Activated CD4-positive, alpha-beta T cell treated with anti-CD3 and anti-CD28 coated beads, Interleukin-2, amount 50 U/mL, for 16 hours (primary cell): Measurements from ENCODE around the gene AASS.

Experiments used
- DNase-seq: peaks from one replicate; pipeline ENCODE4 v3.0.0-alpha.2; 2020

Gene AASS

GRCh38 chr7:122103064-122103463 lies 41.0 kb downstream of the AASS start:
- no peak for DNase-seq

DNA sequence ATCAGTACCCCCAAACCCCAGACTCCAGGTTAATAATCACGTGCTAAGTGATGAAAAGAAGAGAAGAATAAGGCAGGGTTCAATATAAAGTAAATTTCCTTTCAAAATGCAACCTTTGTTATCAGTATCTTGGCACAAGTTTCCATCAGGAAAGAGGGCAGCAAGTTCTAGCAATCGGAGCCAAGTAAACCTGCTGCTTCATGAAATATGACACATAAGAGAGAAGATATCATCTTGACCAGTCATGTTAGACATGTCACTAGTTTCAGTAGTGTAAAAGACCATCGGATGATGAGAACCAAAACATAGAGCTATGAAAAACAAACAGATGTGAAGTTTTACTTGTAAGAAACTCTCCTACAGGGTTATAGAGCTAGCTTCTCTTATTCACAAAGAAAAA lies 44.0 kb downstream of the AASS start:
- DNase-seq, result no peak

- DNase-seq, result no peak
Observed at GRCh38 chr7:122095642-122096041, 48.4 kb downstream of the AASS start.

DNA sequence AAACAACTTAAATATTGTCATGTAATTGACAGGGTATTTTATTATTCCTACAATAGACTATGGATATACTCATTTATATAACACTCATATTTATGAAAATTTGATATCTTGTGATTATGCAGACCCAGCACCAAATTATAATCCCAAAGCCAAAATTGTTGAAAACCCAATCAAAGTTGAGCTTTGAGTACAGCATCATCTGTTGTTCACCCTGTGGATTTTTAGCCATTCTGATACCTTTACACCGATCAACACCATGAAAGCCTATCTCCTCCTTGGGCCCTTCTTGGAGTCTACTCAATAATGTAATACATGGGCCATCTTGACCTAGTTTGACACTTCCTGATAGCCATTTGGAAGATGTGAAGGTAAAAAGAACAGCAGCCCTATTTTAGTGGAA lies 49.5 kb downstream of the AASS start:
- no peak for DNase-seq

DNA sequence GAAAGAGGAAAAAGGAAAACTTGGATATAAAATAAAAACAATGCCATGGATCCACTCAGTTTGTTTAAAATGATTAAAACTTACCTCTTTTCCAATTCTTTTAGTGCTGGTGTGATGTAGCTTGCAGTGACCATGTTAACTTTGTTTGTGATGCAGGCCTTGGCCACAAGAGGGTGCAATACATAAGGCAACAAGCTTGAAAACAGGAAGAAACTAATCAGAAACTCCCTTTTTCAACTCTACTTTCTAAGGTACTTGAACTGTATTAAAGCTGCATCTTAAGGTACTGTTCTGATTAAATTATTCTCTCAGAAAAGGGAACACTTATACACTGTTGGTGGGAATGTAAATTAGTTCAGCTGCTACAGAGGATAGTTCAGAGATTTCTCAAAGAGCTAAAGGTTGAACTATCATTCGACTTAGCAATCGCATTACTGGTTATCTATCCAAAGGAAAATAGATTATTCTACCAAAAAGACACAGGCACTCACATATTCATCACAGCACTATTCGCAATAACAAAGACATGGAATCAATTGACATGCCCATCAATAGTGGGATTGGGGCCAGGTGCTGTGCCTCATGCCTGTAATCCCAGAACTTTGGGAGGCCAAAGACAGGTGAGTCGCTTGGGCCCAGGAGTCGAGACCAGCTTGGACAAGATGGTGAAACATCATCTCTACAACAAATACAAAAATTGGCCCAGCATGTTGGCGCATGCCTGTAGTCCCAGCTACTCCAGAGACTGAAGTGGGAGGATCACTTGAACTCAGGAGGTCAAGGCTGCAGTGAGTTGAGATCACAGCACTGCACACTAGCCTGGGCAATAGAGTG lies 50.9 kb downstream of the AASS start:
- peak; percentile 62 for DNase-seq

DNA sequence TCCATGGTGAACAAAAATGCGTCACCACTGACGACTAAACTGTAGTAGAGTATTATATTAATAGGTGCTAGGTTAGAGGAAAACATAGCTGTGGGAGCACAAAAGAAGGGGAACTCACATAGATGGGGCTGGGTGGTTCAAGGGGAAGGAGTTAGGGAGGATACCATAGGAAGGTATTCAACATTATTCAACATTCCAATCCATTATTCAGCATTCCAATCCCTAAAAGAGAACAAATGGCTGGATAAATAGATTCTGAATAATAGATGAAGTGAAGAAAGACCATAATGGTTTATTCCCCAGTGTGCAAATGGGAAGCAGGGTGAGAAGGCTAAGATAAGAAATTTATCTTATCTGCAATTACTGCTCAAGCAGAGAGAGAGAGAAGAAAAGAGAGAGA lies 61.4 kb downstream of the AASS start:
- no peak for DNase-seq

GRCh38 chr7:122082160-122082559 lies 61.9 kb downstream of the AASS start:
- no peak for DNase-seq

DNA sequence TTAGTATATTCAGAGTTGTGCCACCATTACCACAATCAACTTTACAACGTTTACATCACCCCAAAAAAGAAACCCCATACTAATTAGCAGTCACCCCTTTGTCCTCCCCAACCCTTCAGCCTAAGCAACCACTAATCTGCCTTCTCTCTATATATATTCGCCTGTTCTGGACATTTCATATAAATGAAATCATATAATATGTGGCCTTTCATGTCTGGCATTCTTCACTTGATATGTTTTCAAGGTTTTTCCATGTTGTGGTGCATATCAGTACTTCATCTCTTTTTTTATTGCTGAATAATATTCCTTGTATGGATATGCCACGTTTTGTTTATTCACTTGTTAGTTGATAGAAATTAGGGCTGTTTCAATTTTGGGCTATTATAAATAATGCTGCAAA lies 70.4 kb downstream of the AASS start:
- no peak for DNase-seq

- DNase-seq, result no peak
Observed at GRCh38 chr7:122072924-122073599, 71.0 kb downstream of the AASS start.

DNA sequence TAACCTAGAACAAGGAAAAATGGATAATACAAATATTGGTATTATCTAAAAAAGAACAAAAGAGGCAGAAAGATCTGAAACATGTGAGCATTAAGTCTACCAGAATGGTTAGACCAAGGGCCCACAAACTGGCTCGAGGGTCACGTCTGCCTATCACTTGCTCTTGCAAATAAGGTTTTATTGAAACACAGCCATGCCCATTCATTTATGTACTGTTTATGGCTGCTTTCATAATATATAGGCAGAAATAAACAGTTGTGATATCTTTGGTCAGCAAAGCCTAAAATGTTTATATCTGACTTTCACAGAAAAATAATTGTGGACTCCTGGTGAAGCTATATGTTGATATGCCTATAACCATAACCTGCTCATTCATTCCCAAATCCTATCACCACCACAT lies 71.8 kb downstream of the AASS start:
- DNase-seq, result no peak

DNA sequence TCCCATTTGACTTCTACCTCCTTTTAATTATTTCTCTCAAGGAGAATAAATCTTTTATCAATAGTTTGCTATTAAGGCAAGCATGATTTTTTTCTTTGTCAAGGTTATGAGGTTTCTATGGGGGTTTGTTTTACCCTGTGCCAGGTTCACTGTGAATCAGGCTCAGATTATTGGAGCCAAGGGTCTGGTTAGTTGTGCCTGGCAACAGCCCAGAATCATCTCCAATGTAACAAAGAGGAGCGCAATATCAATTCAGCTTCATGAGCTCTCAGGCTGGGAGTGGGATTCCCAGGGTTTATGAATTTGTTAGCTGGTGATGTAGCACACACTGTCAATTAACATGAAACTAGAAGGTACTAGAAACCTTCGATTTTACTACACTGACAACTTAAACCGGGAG lies 73.2 kb downstream of the AASS start:
- no peak for DNase-seq

DNA sequence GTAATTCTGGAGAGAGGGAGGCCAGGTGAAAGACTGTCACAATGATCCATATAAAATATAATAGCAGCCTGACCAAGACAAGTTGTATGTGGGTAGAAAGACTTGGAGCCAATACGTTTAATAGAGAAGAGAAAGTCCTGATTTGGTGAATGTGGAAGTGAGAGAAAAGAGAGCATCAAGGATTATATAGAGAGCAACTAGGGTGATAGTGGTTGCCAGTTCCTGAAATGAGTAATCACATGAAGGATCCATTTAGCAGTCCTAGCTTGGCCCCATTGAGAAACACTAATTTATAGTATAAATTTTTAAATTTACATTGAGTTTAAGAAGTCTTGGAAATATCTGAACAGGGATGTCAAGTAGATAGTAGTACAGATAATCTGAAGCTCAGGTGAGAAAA lies 74.0 kb downstream of the AASS start:
- no peak for DNase-seq

DNA sequence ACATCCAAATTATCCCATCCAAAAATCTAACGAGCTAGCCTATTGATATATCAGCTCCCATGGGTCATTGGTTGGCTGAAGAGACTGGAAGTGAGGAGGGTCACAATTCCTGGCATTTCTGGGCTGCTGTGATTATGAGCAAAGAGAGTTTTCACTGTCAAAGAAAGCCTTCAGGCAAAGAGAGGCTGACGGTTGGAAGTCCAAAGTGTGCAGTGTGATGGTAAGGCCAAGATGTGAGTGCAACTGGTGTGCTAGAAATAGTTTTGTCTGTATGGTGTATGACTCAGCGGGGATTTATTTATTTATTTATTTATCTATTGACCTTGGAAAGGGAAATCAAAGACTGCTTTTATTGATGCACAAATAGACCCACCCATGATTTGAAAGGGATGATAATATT lies 75.0 kb downstream of the AASS start:
- DNase-seq, result no peak

GRCh38 chr7:122068046-122068445 lies 76.0 kb downstream of the AASS start:
- no peak for DNase-seq

DNA sequence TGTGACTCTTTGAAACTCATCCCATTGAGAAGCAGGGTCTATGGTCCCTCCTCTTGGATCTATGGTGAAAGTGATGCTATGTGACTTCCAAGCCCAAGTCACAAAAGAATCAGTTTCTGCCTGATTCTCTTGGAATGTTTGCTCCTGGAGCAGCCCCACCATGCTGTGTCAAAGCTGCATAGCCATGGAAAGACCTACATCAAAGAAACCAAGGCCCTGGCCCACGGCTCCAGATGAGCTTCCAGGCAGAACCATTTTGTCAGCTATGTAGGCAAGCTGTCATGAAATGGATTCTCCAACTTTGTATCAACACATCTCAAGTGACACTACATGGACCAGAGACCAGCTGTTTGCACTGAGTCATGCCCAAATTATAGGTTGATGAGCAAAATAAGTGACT lies 77.0 kb downstream of the AASS start:
- DNase-seq, result no peak

GRCh38 chr7:122064971-122065370 lies 79.1 kb downstream of the AASS start:
- no peak for DNase-seq

GRCh38 chr7:122063146-122063545 lies 80.9 kb downstream of the AASS start:
- DNase-seq, result no peak

GRCh38 chr7:122059542-122059941 lies 84.5 kb downstream of the AASS start:
- no peak for DNase-seq

DNA sequence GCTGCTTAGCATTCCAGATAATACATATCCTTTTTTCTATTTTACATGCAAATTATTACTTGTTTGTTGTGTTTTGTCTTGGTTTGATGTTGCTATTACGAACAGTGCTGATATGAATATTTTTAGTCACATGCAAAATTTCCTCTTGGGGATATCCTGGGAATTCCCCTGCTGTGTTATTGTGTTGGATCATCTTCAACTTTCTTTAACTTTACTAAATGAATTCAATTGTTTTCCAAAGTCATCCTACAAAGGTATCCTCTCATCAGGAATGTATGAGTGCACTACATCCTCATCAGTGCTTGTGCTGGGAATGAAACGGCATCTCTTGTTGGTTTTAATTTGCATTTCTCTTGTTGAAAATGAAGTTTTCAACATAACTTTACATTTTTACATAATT lies 87.1 kb downstream of the AASS start:
- no peak for DNase-seq

DNA sequence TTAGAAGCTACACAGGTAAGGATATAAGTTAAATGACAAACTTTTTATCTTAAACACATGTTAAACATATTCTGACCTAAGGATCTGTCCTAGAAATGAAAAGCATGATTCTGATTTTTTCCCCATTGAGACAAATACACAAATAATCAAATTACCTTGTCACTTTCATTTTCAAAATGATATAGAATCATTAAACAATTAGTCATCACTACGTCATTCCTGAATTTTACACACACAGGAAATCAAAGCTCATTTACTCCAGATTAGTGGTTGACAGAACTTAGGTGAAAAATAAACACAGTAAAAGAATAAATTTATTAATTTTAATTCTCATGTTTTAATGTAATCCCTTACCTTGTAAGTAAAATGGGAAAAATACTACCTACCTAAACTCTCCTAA lies 89.0 kb downstream of the AASS start:
- no peak for DNase-seq

DNA sequence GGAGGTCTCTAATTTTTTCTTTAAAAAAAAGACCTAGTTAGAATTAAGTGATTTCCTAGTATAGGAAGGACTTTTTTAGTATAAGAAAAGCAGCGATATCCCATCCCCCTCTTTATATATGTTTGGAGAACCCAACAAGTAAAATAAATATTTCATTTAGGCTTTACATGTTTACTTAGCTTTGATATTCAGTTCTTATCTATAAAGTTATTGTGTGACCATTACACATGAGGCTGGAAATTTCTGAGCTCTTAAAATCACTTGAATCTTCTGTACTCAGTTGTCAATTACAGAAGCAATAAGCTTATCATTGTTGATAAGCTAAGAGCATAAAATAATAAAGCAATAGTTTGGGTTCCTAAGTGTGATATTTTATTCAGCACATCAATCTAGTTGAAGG lies 89.7 kb downstream of the AASS start:
- DNase-seq, result no peak

GRCh38 chr7:122046402-122046801 lies 97.6 kb downstream of the AASS start:
- DNase-seq, result no peak

GRCh38 chr7:122040147-122040546 lies 103.9 kb downstream of the AASS start:
- DNase-seq, result no peak

- DNase-seq, result no peak
Observed at GRCh38 chr7:122038904-122039303, 105.1 kb downstream of the AASS start.

- no peak for DNase-seq
Observed at GRCh38 chr7:122038134-122038533, 105.9 kb downstream of the AASS start.
